Dedifferentiated amniotic fluid mesenchymal stem cell (primary cell): ENCODE measurements around the gene HCAR2.
A peak's percentile ranks its signal among the peaks of the same experiment; 100 is the strongest.
"Not testable (repeated sequence)": the region's sequence is repeated elsewhere in the genome, so short reads cannot be mapped to it uniquely, and the experiment has no call there.

Source experiments
- DNase-seq: peaks from one replicate; pipeline ENCODE4 v3.0.0-alpha.2; 2016; ENCODE audit errors: extremely low spot score

The HCAR2 gene

DNA sequence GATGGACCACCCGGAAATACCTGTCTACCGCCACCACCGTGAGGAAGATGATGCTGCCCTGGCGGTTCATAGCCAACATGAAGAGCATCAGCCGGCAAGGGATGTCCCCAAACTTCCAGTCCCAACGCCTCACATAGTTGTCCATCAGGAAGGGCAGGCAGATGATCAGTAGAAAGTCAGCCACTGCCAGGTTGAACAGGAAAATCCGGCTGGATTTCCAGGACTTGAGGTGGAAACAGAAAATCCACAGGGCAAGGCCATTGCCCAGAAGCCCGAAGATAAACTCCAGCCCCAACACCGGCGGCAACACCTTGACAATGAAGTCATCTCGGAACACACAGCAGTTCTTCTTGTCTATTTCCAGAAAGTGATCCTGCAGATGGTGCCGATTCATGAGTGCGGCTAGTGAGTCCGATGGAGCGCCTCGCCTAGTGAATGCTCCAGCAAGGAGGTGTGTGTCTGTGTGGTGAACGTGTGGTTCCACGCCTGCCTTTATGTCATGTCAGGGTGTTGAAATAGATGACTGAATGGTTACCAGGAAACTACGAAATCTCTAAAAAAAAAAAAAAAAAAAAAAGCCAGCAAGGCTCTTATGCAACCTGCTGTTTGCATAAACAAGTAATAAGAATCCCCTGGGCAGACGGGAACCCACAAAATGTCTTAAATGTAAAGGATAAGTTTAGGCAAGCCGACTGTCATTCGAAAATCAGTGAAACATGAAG lies at the start of gene HCAR2:
HCAR2 (minus strand) TSS at position 468 of the 722 bp plus-strand sequence; CDS start at position 394, 74 bp downstream.
- DNase-seq, result not testable (repeated sequence)

DNA sequence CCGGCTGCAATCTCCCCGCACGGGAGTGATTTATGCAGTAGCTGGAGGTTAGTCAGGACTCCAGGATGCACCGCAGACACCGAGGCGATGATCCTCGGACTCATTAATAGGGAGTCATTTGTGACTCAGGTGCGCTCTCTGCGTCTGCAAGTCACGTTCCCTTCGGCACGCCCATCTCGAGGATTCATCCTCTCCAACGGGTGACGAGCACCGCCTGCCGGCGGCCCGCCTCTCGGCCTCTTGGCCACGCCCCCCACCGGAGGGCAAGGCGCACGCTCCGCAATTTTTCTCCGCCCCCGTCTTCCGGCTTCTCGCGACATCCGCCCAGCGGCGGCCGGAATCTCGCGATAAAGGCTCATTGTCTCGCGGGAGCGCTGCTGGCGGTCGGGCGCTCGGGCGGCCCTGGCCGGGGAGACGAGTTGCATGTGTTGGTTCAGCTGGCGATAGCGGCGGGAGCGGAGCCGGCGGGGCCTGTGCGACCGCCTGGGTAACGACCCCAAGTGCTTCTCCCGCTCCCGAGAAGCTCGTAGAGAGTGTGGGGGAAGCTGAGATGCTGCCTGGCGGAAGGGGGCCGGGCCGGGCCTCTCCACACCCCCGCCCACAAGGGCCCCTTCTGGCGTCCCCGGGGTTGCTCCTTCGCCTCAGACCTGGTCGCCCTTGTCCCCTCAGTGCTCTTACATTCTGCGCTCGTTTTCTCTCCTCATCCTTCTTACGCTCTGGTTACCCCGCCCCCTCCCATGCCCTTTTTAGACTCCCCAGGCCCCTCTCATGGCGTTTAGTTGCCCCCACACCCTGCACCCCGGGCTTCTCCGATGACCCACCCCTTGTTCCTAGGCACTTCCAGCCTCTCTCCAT lies 49.5 kb upstream of the HCAR2 start, which contains the start of gene DENR:
DENR (plus strand) TSS at position 361 of the 855 bp plus-strand sequence. CDS start 878 bp downstream, outside the sequence.
- peak; percentile 92 for DNase-seq

DNA sequence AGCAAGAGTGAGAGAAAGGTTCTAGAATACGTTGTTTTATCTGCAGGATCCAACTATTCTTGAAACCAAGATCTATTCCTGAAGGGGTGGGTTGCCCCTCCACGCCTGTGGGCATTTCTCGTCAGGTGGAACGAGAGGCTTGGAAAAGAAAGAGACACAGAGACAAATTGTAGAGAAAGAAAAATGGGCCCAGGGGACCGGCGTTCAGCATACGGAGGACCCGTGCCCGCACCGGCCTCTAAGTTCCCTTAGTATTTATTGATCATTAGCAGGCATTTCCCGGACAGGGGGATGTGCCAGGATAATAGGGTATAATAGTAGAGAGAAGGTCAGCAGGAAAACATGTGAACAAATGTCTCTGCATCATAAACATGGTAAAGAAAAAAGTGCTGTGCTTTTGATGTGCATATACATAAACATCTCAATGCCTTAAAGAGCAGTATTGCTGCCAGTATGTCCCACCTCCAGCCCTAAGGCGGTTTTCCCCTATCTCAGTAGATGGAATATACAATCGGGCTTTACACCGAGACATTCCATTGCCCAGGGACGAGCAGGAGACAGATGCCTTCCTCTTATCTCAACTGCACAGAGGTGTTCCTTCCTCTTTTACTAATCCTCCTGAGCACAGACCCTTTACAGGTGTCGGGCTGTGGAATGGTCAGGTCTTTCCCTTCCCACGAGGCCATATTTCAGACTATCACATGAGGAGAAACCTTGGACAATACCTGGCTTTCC lies 47.8 kb upstream of the HCAR2 start:
- not testable (repeated sequence) for DNase-seq

DNA sequence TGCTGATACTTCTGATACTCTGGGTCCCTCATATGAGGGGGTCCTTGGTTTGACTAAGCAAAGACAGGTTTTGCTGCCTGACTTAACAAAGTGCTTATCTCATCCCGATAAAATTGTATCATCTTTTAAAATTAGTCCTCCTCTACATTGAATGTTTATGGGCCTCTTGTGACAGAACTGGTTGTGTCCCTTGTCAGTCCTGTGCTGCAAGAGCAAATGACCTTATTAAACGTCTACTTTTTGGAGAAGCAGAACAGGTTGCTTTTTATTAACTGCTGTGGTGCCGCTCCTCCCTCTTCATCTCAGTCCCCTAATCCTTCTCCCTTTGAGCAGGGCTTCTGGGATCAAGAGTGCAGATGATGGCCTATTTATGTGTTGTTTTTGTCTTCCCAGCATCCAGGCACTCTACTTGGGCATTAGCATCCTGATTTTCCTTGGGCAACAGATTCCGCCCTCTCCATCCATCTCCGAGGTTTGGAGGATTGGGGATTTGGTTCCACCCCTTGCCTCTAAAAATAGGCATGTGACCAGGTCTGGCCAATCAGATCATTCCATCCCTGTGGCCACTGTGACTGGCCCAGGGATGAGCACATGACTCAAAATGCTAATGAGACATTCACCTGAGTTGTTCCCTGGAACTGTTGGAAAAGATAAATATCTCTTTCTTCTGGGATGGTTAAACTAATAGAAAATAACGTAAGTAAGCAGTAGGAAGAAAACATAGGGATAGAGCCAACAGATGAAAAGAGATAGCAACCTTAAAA lies 46.6 kb upstream of the HCAR2 start:
- no peak for DNase-seq

DNA sequence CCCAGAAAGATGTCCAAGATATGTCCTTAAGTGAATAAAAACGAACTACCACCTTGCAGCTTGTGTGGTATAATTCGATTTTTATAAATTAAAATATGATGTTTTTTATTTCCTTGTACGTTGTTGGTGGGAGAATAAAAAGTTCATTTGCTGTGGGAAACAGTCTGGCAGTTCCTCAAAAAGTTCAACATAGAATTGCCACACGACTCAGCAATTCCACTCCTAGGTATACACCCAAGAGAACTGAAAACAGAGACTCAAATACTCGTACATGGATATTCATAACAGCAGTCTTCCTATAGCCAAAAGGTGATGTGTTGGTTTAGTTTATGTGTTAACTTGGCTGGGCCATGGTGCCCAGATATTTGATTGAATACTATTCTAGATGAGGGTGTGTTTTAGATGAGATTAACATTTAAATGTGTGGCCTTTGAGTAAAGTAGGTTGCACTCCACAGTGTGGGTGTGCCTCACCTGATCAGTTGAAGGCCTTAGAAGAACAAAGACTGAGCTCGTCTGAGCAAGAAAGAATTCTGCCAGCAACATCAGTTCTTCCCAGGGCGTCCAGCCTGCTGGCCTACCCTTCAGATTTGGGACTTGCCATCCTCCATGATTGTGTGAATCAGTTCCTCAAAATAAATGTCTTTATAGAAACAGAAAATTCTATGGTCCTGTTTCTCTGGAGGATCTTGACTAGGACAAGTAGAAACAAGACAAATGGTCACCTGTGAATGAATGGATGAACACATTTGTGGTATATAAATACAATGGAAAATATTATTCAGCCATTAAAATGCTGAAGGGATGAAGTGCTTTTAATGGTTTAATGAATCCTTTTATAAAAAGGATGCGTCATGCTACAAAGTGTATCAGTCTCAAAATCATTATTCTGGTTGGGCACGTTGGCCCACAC lies 44.3 kb upstream of the HCAR2 start:
- no peak for DNase-seq

DNA sequence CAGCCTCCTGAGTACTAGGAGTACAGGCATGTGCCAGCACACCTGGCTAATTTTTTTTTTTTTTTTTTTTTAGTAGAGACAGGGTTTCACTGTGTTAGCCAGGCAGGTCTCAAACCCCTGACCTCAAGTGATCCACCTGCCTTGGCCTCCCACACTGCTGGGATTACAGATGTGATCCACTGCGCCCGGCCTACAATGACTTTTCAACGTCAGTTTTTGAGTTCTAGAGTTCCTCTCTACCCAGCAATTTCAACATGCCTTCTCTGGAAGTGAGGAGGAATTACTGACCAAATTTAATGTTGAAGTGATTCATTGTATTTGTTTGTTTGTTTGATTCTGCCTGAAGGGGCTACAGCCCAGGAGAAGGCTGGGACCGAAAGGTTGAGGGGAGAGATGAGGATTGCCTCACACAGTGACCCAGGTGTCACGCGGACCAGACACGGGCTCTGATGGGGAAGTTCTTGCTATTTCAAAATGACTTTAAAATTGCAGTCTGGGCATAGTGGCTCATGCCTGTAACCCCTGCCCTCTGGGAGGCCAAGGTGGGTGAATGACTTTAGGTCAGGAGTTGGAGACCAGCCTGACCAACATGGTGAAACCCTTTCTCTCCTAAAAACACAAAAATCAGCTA lies 40.9 kb upstream of the HCAR2 start:
- no peak for DNase-seq

DNA sequence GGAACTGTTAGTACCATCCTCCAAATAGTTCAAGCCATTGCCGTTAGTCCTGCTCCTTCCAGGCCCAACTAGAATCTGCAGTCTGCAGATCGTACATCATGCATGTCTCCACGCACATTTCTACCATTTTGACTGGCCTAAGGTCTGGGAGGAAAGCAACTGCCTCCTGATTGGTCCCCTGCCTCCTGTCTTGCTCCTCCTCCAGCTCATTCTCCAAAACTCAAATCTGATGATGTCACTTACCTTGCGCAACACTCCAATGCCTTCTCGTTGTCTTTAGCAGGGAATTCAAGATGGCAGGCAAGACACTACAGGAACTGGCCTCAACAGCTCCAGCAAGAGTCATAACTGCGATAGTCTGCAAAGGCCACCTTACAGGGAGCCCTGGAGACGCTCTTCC lies 37.2 kb upstream of the HCAR2 start:
- DNase-seq, result no peak

DNA sequence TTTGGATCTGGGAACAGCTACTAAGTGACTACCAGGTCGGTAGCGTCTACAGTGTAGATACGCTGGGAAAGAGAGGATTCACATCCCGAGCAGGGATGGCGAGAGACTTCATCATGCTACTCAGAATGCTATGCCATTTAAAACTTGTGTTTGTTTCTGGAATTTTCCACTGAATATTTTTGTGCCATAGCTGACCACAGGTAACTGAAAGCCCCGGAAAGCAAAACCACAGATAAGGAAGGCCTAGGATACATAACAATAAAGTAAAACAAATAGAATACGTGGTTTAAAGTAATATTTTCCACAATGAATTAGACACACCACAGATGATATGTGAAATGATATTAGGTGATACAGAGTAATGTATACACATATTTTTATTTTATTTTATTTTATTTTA lies 35.4 kb upstream of the HCAR2 start:
- no peak for DNase-seq

DNA sequence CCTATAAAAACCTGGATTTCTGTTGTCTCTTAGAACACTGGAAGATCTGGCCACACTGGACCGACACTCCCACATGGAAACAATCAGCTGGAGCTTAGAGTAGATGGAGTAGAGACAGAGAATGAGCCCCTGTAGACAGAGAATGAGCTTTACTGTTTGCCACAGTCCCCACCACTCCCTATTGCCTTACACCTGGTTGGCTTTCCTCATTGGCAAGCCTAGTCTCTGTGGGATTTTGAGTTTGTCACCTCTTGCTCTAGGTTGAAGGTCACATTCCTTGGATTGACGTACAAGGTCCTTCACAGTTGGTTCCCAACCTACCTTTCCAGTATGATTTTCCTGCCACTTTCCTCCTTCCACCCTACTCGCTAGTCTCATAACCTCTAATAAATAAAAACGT lies 29.5 kb upstream of the HCAR2 start:
- DNase-seq, result no peak

DNA sequence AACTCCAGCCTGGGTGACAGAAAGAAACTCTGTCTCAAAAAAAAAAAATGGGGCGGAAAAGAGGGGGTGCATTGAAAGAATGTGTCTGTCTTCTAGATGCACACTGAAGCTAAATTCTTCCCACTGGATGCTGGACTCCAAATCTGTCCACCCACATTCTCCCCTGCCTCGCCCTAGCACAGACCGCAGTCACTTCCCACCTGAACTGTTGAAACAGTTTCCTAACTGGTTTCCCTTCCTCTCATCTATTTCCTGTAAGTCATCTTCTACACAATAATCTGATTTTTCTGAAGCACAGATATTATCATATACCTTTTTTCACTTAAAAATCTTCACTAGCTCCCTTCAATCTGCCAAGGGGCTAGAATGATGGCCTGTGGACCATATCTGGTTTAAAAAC lies 29.0 kb upstream of the HCAR2 start:
- DNase-seq, result no peak

DNA sequence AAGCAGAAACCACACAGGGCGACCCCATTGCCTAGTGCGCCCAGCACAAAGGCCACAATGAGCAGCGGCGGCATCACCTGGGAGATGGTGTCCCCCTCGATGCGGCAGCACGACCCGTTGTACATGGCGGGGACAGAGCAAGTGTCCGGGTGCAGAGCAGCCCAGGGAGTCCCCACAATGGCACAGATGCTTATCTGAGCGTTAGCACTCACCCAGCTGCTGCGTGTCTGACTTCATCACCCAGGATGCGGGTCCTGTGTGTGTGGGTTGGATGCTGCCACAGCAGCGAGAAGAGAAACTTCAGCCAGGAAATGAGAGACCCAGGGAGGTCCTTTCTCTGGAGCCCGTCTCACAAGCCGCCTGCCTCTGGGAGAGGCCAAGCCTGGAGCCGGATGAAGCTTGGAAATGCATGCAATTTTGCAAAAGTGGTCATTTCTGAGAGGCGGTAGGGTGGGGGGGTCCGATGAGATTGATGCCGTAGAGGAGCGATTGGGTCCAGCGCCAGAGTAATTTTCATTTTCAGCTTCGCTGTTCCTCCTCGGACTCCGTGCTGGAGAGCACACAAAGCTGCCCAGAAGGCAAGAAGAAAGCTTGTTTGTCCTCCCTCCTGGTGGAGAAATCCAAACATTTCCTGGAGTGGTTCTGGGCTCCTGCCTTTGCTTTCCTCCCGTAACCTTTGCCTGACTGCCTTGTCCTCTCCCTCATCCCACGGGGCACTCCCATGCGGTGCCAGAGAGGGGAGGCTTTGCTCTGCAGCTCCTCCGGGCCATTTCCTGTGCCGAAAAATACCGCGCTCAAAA lies 27.3 kb upstream of the HCAR2 start, which contains the start of gene HCAR1:
HCAR1 (minus strand) TSS at position 630 of the 800 bp plus-strand sequence; CDS start at position 125, 505 bp downstream.
- DNase-seq, result no peak

DNA sequence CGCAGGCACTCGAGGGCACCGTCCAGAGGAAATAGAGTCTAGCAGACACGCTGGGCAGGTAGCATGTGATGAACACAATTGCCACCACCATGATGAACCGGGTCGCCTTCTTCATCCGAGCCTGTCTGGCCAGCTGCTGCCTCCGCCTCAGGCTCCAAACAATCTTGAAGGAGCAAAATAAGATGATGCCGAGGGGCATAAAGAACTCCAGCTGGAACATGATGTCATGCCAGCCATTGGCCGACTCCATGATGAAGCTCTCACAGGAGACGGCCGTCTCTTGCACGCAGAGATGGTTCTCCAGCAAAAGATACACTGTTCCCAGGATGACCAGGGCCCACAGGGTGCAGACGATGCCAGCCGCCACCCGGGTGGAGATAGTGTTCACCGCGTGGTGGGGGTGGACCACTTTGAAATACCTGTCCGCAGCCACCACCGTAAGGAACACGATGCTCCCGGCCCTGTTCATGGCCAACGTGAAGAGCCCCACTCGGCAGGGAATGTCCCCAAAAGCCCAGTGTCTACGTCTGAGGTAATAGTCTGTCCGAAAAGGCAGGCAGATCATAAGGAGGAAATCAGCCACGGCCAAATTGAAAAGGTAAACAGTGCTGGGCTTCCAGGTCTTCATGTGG lies 26.5 kb upstream of the HCAR2 start:
- DNase-seq, result no peak

DNA sequence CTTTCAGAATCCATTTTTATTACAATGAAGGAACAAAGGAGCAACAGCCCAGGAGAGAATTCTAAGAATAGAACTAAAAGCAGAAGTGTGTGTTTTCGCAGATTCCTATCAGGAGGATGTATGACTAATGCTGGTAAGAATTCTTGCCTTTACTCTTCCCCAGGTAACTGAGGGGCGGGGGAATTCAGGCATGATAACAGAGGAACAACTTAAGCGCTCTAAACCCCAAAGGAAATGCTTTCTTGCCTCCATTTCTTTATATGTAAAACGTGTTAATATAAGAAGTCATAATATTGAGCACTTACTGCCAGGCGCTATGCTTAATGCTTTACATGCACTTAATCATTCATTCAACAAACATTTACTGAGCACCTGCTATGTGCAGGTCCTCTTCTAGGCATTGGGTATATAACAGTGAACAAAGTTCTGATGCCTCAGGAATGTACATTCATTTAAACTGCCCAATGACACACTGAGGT lies 23.0 kb upstream of the HCAR2 start:
- no peak for DNase-seq

DNA sequence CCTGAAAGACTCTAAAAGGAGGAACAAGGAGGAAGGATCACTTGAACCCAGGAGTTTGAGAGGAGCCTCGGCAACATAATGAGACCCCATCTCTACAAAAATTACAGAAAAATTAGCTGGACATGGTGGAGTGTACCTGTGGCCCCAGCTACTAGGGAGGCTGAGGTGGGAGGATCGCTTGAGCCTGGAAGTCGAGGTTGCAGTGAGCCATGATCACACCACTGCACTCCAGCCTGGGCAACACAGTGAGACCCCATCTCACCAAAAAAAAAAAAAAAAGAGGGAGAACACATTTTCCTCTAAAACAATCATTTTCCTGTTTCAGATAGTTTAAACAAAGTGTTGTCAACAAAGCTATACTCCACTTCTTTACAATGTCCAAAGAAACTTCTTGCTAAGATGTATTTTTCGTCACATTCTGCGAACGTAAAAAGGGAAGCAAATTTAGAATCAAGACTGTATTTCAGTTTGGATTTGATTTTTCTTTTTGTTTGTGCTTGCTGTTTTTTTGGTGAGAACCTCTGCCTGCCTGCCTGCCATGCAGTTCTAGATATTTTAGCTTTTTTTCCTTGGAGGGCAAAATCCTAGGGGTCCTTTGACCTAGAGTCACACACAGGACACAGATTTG lies 22.4 kb upstream of the HCAR2 start:
- DNase-seq, result no peak

DNA sequence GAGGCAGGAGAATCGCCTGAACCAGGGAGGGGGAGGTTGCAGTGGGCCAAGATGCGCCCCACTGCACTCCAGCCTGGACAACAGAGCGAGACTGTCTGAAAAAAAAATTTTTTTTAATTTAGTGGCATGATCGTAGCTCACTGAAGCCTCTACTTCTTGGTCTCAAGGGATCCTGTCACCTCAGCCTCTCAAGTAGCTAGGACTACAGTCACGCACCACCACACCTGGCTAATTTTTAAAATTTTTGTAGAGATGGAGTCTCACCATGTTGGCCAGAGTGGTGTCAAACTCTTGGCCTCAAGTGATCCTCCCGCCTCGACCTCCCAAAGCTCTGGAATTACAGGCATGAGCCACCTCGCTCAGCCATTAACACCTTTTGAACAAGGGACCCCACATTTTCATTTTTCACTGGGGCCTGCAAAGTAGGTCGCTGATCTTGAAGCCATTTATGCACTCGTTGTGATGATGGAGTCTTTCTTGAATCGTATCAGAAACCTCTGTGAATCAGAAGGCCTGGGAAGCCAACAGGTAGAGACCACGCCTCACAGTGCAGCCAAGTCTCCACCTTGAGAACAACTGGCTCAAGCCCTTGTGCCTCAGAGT lies 21.6 kb upstream of the HCAR2 start:
- no peak for DNase-seq

DNA sequence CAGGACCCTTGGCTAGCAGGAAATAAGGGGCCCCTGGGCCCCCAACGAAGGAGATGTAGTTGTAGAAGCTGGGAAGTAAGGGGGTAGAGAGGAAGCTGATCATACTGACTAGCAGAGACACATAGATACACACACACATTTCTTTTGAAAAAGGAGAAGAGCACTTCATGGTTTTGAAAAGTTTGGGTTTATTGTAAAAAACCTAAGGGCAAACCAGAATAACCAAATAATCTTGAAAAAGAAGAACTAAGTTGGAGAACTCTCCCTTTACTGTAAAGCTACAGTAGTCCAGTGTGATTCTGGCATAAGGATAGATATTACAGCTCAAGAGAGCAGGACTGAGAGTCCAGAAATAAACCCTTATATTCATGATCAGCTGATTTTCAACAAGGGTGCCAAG lies 19.2 kb upstream of the HCAR2 start:
- DNase-seq, result no peak

DNA sequence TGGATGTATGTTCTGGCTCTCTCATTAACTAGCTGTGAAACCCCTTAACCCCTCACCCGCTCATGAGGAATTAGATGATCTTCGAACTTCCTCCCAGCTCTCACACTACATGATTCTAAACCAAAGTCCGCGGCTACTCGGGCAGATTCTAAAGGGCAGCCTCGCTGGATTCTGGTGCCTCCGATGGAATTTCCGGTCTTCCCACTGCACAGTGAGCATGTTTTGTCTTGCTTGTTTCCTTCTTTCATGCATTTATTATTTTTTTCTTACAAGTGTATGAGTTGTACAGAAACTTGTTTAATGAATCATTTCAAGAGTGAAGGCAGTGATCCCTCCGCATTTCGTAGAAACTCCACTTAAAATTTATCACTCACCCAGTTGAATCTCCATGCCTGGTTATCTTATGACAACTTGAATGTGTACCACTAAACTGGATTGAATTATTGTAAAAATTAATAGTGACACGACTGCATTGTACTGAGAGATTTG lies 17.9 kb upstream of the HCAR2 start:
- no peak for DNase-seq
